NCI-H128 (cell line): ENCODE data around the gene MPND.

Source experiments
- DNase-seq: peaks from one replicate; lab custom pipeline; 2025; ENCODE audit not compliant: unreplicated experiment; lab: John Stamatoyannopoulos, UW

The MPND gene

GRCh38 chr19:4376991-4377781, 33.8 kb downstream of the MPND start:
- no peak for DNase-seq

- DNase-seq = no peak
Measured at GRCh38 chr19:4378886-4379285, 35.5 kb downstream of the MPND start.

- DNase-seq = no peak
Measured at GRCh38 chr19:4379383-4380253, 36.3 kb downstream of the MPND start.

GRCh38 chr19:4380254-4380727, 36.9 kb downstream of the MPND start:
- no peak for DNase-seq

GRCh38 chr19:4385291-4386040, 42.1 kb downstream of the MPND start:
- no peak for DNase-seq

- DNase-seq = no peak
Measured at GRCh38 chr19:4386041-4386782, 42.9 kb downstream of the MPND start.

- no peak for DNase-seq
Measured at GRCh38 chr19:4388337-4389063, 45.1 kb downstream of the MPND start.

GRCh38 chr19:4389064-4389375, 45.7 kb downstream of the MPND start:
- no peak for DNase-seq

- DNase-seq = no peak
Measured at GRCh38 chr19:4389511-4390016, 46.2 kb downstream of the MPND start.

- no peak for DNase-seq
Measured at GRCh38 chr19:4390017-4390566, 46.7 kb downstream of the MPND start.

- DNase-seq = peak; percentile 20
Measured at GRCh38 chr19:4390567-4391305, 47.4 kb downstream of the MPND start.

GRCh38 chr19:4391306-4391693, 47.9 kb downstream of the MPND start:
- DNase-seq = no peak

- DNase-seq = no peak
Measured at GRCh38 chr19:4391701-4392483, 48.5 kb downstream of the MPND start.

GRCh38 chr19:4393947-4394590, 50.7 kb downstream of the MPND start:
- no peak for DNase-seq

- DNase-seq = no peak
Measured at GRCh38 chr19:4396949-4397783, 53.8 kb downstream of the MPND start.

GRCh38 chr19:4399812-4400134, 56.4 kb downstream of the MPND start:
- no peak for DNase-seq
